Gastroesophageal sphincter (tissue), 4 donors: ENCODE measurements around the gene SLC35F3. TPM values are rescaled to one million over a fixed set of nuclear protein-coding genes. Genes with fewer than 3 reads are reported as not detected.

Experiments used
- ATAC-seq: fragments of 150-250 bp; one replicate; pipeline ENCODE4 v1.9.1; 2016; ENCODE audit warnings: mild to moderate bottlenecking, moderate library complexity
- H3K27ac ChIP-seq, 4 donors: fragments of 200-600 bp; sonication (generic) in 3 of 4; 1 replicate in 3 of 4; 2 replicates in 1 of 4; pipeline ENCODE4 v1.5.1; 2016 to 2019
- H3K27me3 ChIP-seq: fragments of 200-600 bp; sonication (generic); one replicate; pipeline ENCODE4 v1.5.1; 2019
- H3K36me3 ChIP-seq, 2 donors: fragments of 200-600 bp; sonication (generic); one replicate each; pipeline ENCODE4 v1.5.1; 2019; ENCODE audit warnings: control low read depth in 1 of 2
- H3K4me1 ChIP-seq, 3 donors: fragments of 200-600 bp; sonication (generic); 1 replicate in 2 of 3; 2 replicates in 1 of 3; pipeline ENCODE4 v1.5.1; 2016 to 2019; ENCODE audit warnings: control low read depth in 2 of 3
- H3K4me3 ChIP-seq, 2 donors: fragments of 200-600 bp; sonication (generic); one replicate each; pipeline ENCODE4 v1.5.1; 2019; ENCODE audit warnings: mild to moderate bottlenecking in 1 of 2, moderate library complexity in 1 of 2
- H3K9me3 ChIP-seq, 3 donors: fragments of 200-600 bp; sonication (generic); one replicate each; pipeline ENCODE4 v1.5.1; 2017 to 2019; ENCODE audit warnings: control low read depth in 2 of 3
- EP300 ChIP-seq: sonication (generic); formaldehyde crosslinking; IDR thresholded peaks from one replicate; pipeline ENCODE4 v1.6.1; 2017; ENCODE audit warnings: antibody characterized with exemption, mild to moderate bottlenecking
- POLR2A ChIP-seq, 2 donors: fragments of 450-650 bp; IDR thresholded peaks; one replicate each; pipeline ENCODE4 v1.6.1; 2017; ENCODE audit warnings: antibody characterized with exemption in 2 of 2, mild to moderate bottlenecking in 2 of 2, moderate library complexity in 1 of 2
- POLR2AphosphoS5 ChIP-seq: sonication (generic); formaldehyde crosslinking; IDR thresholded peaks from one replicate; pipeline ENCODE4 v1.6.1; 2017; ENCODE audit warnings: antibody characterized with exemption
- WGBS, 2 donors: methylation state at CpG; one replicate each; pipeline ENCODE4 v1.1.5; 2018; ENCODE audit warnings: low coverage in 1 of 2; 5-methylcytosine and 5-hydroxymethylcytosine counted together
- total RNA-seq, 4 donors: library from RNA; depleted of rRNA; stranded (reverse); fragments of >200 nt; gene quantifications; one replicate each; pipeline ENCODE4 v1.1.0, GENCODE V29; 2016
- TF ChIP-seq, protein P1 (sequence below), 4 experiments: fragments of 200-600 bp in 2 of 4; fragments of 450-650 bp in 2 of 4; sonication (generic) in 1 of 4; IDR thresholded peaks; one replicate each; pipeline ENCODE4 v1.5.1; 2017 to 2019; ENCODE audit warnings: antibody characterized with exemption in 4 of 4, mild to moderate bottlenecking in 2 of 4, moderate library complexity in 2 of 4

The SLC35F3 gene
- total RNA-seq, 4 donors from 2014 or later, result 0.16 to 0.62 (median 0.54) TPM; not detected in 1

GRCh38 chr1:234164098-234164709, 259.7 kb downstream of the SLC35F3 start:
- no peak for ATAC-seq
- Histone ChIP-seq H3K9me3 (no peaks in the 10 kb centered on the region), H3K4me3 (no peak overlapping the region), H3K27me3 (peaks cover 25% of the 10 kb centered on the region), H3K36me3 (no peaks in the 10 kb centered on the region), H3K27ac (no peak overlapping the region), H3K4me1 (no peaks in the 10 kb centered on the region)
- 38 to 49% methylated on average over 4 to 5 of the region's 5 CpGs for WGBS, 2 donors
- no peak for TF ChIP-seq POLR2A (IDR thresholded peaks at IDR 0.05)
- TF ChIP-seq EP300, result no peak
- TF ChIP-seq POLR2AphosphoS5, result no peak
- TF ChIP-seq, protein P1, sequence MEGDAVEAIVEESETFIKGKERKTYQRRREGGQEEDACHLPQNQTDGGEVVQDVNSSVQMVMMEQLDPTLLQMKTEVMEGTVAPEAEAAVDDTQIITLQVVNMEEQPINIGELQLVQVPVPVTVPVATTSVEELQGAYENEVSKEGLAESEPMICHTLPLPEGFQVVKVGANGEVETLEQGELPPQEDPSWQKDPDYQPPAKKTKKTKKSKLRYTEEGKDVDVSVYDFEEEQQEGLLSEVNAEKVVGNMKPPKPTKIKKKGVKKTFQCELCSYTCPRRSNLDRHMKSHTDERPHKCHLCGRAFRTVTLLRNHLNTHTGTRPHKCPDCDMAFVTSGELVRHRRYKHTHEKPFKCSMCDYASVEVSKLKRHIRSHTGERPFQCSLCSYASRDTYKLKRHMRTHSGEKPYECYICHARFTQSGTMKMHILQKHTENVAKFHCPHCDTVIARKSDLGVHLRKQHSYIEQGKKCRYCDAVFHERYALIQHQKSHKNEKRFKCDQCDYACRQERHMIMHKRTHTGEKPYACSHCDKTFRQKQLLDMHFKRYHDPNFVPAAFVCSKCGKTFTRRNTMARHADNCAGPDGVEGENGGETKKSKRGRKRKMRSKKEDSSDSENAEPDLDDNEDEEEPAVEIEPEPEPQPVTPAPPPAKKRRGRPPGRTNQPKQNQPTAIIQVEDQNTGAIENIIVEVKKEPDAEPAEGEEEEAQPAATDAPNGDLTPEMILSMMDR (IDR thresholded peaks at IDR 0.05), result no peak

DNA sequence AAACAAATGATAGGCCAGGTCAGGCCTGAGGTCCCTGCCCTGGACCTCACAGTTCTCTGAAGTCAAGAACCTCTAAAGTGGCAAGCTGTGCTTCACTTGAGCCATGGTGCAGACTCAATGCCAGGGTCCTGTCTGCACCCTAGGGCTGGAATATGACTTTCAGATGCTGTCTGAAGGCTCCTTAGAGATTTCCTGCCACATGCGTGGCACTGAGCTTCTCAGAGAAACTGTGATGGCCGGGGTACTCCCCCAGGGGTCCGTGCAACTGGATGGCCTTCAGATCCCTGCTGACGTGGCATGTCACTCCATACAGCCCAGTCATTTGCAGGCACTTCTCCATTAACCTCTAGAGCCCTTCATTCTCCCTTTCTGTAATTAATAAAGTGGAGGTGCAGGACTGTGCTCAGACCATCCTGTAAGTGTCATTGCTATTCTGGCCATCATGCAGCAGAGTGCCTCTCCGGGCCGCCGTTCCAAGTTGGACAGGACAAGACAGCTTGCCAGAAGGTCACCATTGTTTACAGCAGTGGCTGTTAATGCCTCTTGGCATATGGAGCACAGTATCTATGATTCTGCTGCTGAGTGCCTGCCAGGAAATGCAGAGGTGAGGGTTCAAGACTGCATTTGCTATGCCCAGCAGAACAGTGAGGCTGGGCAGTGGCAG, 263.7 kb downstream of the SLC35F3 start:
- H3K4me1 ChIP-seq, result no peaks in the 10 kb centered on the region
- H3K9me3 ChIP-seq, result no peaks in the 10 kb centered on the region
- TF ChIP-seq, protein P1 (IDR thresholded peaks at IDR 0.05), result no peak
- TF ChIP-seq EP300 (no peak), POLR2AphosphoS5 (no peak), POLR2A (IDR thresholded peaks at IDR 0.05) (no peak)
- 50% methylated on average over 1 of the region's 7 CpGs; no CpG with 5 or more reads in 1 of the 2 donors for WGBS, 2 donors
- H3K27me3 ChIP-seq, result peaks cover 43% of the 10 kb centered on the region
- no peak overlapping the region for H3K4me3 ChIP-seq
- H3K36me3 ChIP-seq, result no peaks in the 10 kb centered on the region
- no peak for ATAC-seq
- H3K27ac ChIP-seq, result no peak overlapping the region

- no peaks in the 10 kb centered on the region for H3K9me3 ChIP-seq
- H3K27me3 ChIP-seq, result peaks cover 43% of the 10 kb centered on the region
- TF ChIP-seq, protein P1 (IDR thresholded peaks at IDR 0.05), result no peak
- TF ChIP-seq EP300 (no peak), POLR2AphosphoS5 (no peak), POLR2A (IDR thresholded peaks at IDR 0.05) (no peak)
These were observed 264.8 kb downstream of the SLC35F3 start for GRCh38 chr1:234169161-234169849.

GRCh38 chr1:234170067-234170466, 265.6 kb downstream of the SLC35F3 start:
- H3K9me3 ChIP-seq, result no peaks in the 10 kb centered on the region
- TF ChIP-seq EP300 (no peak), POLR2AphosphoS5 (no peak), POLR2A (IDR thresholded peaks at IDR 0.05) (no peak)
- TF ChIP-seq, protein P1 (IDR thresholded peaks at IDR 0.05), result no peak
- no CpG with 5 or more reads among the region's 4 CpGs for WGBS, 2 donors
- H3K27ac ChIP-seq, result no peak overlapping the region
- peaks cover 43% of the 10 kb centered on the region for H3K27me3 ChIP-seq
- no peak overlapping the region for H3K4me3 ChIP-seq
- no peak for ATAC-seq
- no peaks in the 10 kb centered on the region for H3K4me1 ChIP-seq
- H3K36me3 ChIP-seq, result no peaks in the 10 kb centered on the region

More at GRCh38 chr1:234169161-234169849, 264.8 kb downstream of the SLC35F3 start:
- H3K36me3 ChIP-seq, result no peaks in the 10 kb centered on the region
- WGBS, 2 donors, result 66 to 94% methylated on average over 2 to 3 of the region's 9 CpGs
- H3K4me3 ChIP-seq, result no peak overlapping the region
- H3K27ac ChIP-seq, result no peak overlapping the region
- no peak for ATAC-seq
- no peaks in the 10 kb centered on the region for H3K4me1 ChIP-seq
